Stomach (tissue), 4 donors: ENCODE measurements around the gene MAF.

ENCODE experiments used
- POLR2A ChIP-seq, 4 donors: fragments of 450-650 bp; IDR thresholded peaks; one replicate each; pipeline ENCODE4 v1.6.1; 2016; ENCODE audit warnings: antibody characterized with exemption in 4 of 4, control low read depth in 2 of 4, mild to moderate bottlenecking in 1 of 4, moderate library complexity in 1 of 4
- POLR2AphosphoS5 ChIP-seq, 3 donors: sonication (generic); formaldehyde crosslinking; IDR thresholded peaks; one replicate each; pipeline ENCODE4 v1.6.1; 2016; ENCODE audit warnings: antibody characterized with exemption in 3 of 3
- TF ChIP-seq, protein P1 (sequence below), 7 experiments: fragments of 450-650 bp in 4 of 7; fragments of 200-600 bp in 3 of 7; sonication (generic) in 3 of 7; IDR thresholded peaks; one replicate each; pipeline ENCODE4 v1.5.1; 2016 to 2019; ENCODE audit warnings: antibody characterized with exemption in 7 of 7, control low read depth in 2 of 7, mild to moderate bottlenecking in 1 of 7

DNA sequence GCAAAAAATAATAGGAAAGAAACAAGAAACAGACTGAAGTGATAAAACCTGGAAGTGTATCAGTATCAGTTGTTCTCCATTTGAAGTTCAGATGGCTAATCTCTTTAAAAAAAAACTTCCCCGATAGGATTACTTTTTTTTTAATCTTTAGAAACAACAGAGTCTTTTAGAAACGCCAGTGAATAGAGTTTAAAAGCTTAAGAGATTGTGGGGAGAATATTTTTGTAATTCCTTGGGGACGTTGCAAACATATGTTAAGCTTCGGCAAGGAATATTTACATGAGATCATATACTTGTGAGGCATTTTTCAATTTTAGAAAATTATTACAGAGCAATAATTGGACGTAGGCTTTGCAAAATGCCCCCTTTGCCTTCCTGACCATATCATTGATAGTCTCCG lies 13.2 kb downstream of the MAF start:
- TF ChIP-seq, protein P1, sequence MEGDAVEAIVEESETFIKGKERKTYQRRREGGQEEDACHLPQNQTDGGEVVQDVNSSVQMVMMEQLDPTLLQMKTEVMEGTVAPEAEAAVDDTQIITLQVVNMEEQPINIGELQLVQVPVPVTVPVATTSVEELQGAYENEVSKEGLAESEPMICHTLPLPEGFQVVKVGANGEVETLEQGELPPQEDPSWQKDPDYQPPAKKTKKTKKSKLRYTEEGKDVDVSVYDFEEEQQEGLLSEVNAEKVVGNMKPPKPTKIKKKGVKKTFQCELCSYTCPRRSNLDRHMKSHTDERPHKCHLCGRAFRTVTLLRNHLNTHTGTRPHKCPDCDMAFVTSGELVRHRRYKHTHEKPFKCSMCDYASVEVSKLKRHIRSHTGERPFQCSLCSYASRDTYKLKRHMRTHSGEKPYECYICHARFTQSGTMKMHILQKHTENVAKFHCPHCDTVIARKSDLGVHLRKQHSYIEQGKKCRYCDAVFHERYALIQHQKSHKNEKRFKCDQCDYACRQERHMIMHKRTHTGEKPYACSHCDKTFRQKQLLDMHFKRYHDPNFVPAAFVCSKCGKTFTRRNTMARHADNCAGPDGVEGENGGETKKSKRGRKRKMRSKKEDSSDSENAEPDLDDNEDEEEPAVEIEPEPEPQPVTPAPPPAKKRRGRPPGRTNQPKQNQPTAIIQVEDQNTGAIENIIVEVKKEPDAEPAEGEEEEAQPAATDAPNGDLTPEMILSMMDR (IDR thresholded peaks at IDR 0.05) = no peak
- TF ChIP-seq POLR2AphosphoS5 (IDR thresholded peaks at IDR 0.05) = no peak
- no peak for TF ChIP-seq POLR2A (IDR thresholded peaks at IDR 0.05)
